SHP77 treated with DMSO at 0.1 percent for 48 hours (cell line): Measurements from ENCODE around the gene ARID1B.

Source experiments
- DNase-seq: peaks from one replicate; lab custom pipeline; 2025; lab: John Stamatoyannopoulos, UW

Gene ARID1B

GRCh38 chr6:157099912-157100593 lies 322.9 kb downstream of the ARID1B start:
- DNase-seq, result no peak

DNA sequence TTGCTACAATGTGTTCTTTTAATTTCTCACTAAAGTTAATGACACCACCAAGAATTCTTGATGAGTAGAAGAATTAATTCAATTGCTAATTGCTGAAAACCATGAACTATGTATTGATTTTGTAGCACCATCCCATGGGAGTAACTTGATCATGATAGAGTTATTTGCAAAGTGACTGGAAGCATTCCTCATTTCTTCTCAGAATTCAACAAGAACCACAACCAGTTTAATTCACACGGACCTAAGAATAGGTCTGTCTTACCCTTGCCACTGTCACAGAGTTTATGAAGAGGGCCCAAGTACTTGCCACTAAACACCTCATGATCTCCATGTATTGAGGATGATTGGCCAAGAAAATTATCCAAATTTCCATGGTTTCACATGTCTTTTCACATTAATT lies 324.0 kb downstream of the ARID1B start:
- no peak for DNase-seq

DNA sequence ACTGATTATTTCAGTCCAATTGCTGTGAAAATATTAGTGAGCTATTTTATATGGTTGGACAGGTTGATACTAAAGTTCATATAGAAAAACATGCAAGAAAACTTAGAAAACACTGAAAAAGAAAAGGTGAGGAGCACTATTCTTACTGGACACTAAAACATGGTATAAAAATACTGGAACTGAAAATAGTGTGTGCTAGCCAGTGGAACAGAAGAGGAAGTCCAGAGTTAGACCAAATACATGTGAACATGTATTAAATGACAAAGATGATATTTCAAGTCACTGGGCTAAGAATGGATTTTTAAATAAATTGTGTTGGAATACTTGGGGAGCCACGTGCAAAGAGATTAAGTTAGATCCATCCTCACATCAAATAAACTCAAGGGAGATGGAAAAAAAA lies 327.6 kb downstream of the ARID1B start:
- no peak for DNase-seq

DNA sequence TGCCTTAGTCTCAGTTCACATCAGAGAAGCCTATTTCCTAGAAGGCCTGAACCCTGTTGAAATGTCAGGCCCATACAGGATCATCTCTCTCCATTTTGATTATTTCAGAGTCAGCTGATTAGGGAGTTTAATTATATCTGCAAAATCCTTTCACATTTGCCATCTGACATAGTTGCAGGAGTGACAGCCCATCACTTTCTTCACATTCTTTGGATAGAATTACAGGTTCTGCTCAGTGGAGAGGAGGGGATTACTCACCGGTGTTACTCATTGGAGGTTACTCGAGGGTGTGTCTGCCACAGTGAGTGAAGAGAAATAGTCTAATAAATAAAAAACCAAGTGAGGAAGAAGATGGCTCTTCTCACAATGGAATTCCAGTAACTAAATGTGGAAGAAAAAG lies 329.3 kb downstream of the ARID1B start:
- no peak for DNase-seq

DNA sequence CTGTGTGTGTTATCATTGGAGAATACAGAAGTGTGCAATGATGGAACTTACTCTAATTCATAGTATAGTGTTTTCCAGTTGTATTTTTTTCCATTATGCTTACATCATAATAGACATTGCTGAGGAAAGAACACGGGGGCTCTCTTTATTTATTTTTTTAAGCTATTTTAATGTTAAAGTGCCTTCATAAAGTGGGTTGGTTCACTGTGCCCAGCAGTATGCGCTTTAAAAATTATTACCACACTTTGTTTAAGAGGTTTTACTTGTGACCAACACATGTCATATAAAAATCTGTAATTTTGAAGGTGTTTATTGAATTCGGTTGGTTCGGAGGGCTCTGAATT lies 330.4 kb downstream of the ARID1B start:
- no peak for DNase-seq

DNA sequence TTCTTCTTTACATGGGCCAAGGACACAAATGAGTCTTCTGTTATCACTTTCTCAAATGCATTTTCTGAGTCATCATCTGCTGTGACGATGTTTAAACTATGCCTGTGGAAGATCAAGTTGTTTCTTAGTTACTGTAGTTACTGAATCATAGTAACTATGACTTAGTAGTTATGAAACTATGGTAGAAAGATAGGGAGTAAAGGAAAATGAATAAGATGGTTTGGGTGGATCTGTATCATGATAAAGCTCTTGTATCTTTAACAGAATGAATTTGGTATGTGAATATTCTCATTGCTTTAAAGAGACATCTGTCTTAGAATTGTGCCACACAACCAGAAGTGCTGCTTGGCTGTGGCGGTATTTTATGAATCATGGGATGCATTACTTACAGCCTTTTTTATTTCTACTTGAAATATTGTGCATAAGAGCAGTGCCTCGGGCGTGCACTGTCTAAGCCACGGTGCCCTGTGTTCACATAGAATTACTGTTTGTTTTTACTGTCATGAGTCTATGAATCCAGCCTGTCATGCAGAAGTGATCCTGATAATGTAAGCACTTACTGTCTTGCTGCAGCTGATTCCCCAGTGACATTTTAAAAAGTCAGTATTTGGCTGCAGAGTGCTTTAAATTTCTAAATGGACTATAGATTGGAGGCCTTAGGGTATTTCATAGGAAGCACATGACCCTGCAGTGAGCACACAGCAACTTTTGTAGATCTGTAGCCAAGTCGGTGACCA lies 330.9 kb downstream of the ARID1B start:
- DNase-seq, result no peak

GRCh38 chr6:157108923-157109322 lies 331.7 kb downstream of the ARID1B start:
- DNase-seq, result no peak

DNA sequence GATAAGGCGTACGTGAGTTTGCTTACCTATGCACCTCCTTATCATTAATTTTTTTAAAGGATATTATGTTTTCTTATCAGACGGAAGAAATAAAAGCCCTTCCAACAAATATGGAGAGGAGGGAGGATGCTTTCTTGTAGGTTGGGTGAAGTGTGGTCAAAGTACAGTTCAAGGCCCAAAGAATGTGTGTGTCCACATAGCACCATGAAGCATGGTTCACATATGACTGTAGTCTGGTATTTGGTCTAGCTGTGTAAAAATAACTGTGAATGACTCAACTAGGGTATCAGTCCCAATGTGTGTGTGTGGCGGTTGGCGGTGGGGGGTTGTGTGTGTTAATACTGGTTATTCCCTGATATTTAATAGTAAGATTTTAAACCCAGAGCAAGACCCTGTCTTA lies 333.4 kb downstream of the ARID1B start:
- no peak for DNase-seq

GRCh38 chr6:157113389-157113788 lies 336.2 kb downstream of the ARID1B start:
- no peak for DNase-seq

GRCh38 chr6:157116426-157116825 lies 339.2 kb downstream of the ARID1B start:
- DNase-seq, result no peak

GRCh38 chr6:157117431-157118095 lies 340.4 kb downstream of the ARID1B start:
- no peak for DNase-seq

GRCh38 chr6:157119502-157120027 lies 342.4 kb downstream of the ARID1B start:
- DNase-seq, result no peak

DNA sequence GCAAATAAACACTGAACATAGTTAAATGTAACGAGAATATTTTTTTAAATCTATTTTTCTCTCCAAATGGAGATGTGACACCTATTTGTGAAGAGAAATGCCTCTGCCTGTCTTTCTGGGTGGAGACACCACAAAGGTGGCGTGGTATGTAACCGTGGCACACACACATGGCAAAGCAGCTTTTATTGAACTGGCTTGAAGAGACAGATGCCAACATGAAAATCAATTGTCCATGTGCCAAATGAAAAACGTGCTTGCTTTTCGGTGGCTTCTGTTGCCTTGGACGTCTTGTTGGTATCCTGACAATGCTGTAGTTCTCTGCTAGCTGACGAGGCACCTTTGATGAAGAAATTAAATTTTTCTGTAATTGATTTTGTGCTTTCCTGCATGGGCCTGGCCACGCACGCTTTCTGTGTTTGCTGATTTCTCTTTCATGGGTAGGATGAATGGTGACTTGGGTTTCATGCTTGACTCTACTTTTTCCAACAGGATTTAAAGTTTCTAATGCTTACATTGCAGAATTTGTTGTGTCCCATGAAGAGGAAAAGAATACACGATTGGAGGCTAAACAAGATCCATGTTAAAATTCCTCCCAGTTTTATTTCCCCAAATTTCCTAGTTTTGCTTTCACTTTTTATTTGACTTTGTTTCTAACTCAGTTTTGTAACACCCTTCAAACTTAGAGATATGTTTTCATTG lies 343.5 kb downstream of the ARID1B start:
- no peak for DNase-seq

GRCh38 chr6:157121897-157122296 lies 344.7 kb downstream of the ARID1B start:
- DNase-seq, result no peak

- no peak for DNase-seq
These were observed 346.1 kb downstream of the ARID1B start for GRCh38 chr6:157123234-157123633.

GRCh38 chr6:157124485-157125254 lies 347.5 kb downstream of the ARID1B start:
- DNase-seq, result no peak

GRCh38 chr6:157125531-157125930 lies 348.4 kb downstream of the ARID1B start:
- DNase-seq, result no peak

DNA sequence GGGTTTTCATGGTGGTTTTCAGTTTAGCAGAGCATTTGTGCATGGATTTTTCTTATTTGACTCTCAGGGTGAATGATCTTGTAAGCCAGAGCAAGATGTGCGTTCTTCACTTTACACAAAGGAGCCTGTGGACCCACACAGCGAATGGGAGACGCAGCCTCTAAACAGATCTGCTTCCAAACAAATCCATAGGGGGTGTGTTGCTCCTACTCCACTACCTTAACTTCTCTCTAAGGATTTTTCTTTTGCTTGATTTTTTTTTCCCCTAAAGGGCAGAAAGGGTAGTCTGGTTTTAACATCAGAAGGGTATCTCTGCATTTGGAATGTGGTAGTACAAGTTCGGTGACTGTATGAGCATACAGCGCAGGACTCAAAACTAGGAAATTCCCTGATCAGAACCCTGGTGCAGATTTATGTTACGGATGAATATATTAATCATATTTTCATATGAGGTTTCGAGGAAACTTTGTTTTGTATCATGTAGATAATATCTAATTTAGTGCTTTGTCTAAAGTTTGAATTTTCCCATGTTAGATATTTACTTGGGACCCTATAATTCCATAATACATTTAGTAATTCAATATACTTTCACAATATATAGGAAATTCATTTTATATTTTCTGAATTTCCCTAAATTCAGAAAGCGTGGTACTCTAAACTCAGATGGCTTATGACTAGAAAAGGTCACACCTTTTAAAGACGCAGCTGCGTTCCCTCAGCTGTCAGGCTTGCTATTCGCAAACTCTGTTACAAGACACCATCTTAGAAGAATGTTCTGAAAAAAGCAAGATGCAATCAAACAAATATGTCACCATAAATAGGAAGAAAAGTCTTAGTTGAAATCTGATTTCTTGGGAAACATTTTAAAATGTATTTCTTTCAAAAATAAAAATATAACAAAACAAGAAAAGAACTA lies 349.3 kb downstream of the ARID1B start:
- DNase-seq, result no peak

DNA sequence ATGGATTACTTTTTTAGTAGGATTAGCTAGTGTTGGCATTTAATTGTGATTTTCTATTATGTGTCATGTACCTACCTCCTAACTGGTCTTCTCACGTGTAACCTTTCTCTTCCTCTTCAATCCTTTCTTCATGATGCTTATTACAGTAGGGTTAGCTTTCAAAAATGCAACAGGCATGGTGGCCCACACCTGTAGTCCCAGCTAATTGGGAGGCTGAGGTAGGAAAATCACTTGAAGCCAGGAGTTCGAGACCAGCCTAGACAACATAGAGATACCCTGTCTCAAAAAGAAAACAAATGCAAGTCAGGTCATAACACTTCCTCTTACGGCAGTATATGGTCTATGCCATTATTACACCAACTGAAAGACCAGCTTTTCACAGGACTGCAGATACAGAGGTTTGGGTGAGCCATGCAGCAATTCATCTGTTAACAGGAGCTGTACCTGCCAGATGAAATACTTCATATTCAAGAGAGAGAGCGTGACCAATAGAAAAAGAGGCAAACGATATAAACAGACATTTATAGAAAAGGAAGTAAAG lies 351.1 kb downstream of the ARID1B start:
- DNase-seq, result no peak

- DNase-seq, result no peak
These were observed 354.1 kb downstream of the ARID1B start for GRCh38 chr6:157131250-157131649.
